Activated CD4-positive, CD25-positive, alpha-beta regulatory T cell (primary cell): ENCODE measurements around the gene EDC4.
A peak's percentile ranks its signal among the peaks of the same experiment; 100 is the strongest.
"Not testable (repeated sequence)": the region's sequence is repeated elsewhere in the genome, so short reads cannot be mapped to it uniquely, and the experiment has no call there.

Source experiments
- DNase-seq, 4 experiments: peaks; one replicate each; lab custom pipeline; 2025; lab: John Stamatoyannopoulos, UW

EDC4 gene, protein sequence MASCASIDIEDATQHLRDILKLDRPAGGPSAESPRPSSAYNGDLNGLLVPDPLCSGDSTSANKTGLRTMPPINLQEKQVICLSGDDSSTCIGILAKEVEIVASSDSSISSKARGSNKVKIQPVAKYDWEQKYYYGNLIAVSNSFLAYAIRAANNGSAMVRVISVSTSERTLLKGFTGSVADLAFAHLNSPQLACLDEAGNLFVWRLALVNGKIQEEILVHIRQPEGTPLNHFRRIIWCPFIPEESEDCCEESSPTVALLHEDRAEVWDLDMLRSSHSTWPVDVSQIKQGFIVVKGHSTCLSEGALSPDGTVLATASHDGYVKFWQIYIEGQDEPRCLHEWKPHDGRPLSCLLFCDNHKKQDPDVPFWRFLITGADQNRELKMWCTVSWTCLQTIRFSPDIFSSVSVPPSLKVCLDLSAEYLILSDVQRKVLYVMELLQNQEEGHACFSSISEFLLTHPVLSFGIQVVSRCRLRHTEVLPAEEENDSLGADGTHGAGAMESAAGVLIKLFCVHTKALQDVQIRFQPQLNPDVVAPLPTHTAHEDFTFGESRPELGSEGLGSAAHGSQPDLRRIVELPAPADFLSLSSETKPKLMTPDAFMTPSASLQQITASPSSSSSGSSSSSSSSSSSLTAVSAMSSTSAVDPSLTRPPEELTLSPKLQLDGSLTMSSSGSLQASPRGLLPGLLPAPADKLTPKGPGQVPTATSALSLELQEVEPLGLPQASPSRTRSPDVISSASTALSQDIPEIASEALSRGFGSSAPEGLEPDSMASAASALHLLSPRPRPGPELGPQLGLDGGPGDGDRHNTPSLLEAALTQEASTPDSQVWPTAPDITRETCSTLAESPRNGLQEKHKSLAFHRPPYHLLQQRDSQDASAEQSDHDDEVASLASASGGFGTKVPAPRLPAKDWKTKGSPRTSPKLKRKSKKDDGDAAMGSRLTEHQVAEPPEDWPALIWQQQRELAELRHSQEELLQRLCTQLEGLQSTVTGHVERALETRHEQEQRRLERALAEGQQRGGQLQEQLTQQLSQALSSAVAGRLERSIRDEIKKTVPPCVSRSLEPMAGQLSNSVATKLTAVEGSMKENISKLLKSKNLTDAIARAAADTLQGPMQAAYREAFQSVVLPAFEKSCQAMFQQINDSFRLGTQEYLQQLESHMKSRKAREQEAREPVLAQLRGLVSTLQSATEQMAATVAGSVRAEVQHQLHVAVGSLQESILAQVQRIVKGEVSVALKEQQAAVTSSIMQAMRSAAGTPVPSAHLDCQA (N-terminal part only)

DNA sequence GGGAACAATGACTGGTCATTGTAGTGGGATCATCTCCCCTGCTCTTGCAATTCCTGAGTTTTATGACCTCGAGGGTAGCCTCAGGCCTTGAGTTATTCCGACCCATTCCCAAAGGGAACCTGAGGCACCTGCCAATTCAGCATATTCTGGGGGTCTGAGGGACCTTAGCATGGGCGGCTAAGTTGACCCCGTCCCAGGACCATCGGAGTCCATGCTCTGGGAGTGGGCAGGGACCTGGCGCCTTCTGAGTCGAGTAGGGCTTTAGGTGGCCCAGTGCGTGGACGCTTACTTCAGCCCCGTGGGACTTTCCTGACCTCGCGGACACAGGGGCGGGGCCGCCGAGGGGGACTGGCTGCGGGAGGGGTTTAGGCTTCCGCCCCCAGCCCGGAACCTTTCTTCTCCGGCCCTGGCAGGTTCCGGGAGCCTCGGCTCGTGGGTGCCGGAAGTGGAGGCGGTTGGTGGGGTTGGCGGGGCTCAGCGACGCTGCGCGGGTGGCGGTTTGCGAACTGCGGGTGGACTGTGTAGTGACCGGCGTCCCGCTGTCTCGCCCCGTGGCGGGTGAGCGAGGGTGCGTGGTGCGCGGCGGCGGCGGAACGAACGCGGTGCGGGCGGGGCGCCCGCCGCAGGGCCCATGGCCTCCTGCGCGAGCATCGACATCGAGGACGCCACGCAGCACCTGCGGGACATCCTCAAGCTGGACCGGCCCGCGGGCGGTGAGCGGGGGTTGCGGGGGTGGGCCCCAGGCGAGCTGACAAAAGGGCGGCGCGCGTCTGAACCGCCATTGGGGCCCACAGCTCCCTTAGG, at the start of gene EDC4:
Gene EDC4 (plus strand): TSS at position 422 of the 804 bp plus-strand sequence. CDS start 210 bp downstream, at position 632.
- DNase-seq = peak; percentile 74 to 85 (median 76)

DNA sequence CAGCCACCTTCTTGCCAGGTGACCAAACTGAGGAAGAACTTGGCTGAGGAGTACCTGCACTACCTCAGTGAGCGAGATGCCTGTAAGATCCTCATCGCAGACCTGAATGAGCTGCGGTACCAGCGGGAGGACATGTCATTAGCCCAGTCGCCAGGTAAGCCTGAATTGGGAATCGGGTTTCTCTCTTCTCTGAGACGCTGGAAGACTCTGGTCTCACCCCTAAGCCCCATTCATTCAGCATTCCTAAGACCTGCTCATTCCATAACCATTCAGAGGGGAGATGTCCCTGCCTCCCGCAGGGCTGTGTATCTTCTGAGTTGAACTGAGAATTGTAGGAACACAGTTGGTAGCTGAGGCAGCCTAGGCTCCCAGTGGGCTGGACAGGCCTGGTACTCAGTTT, 47.7 kb upstream of the EDC4 start:
- DNase-seq = no peak

- no peak for DNase-seq
These were observed 46.9 kb upstream of the EDC4 start for GRCh38 chr16:67825906-67826305.

- DNase-seq = no peak
These were observed 44.2 kb upstream of the EDC4 start for GRCh38 chr16:67828651-67829050.

DNA sequence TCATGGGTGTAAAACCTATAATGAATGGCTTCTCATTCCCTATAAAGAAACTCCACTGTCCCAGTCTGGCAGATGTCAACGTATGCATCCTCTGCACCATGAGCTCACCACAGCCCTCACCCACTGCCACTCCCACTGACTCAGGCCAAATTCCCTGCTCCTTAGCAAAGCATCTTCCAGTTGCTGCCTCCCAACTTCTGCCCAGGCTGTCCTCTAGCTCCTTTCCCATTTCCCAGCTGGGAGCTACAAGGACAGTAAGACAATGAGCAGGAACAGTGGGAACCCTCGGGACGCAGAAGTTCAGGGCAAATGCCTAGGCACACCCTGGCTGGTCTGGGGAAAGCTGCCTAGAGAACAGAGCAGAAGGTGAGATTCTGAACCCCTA, 39.8 kb upstream of the EDC4 start:
- no peak for DNase-seq

DNA sequence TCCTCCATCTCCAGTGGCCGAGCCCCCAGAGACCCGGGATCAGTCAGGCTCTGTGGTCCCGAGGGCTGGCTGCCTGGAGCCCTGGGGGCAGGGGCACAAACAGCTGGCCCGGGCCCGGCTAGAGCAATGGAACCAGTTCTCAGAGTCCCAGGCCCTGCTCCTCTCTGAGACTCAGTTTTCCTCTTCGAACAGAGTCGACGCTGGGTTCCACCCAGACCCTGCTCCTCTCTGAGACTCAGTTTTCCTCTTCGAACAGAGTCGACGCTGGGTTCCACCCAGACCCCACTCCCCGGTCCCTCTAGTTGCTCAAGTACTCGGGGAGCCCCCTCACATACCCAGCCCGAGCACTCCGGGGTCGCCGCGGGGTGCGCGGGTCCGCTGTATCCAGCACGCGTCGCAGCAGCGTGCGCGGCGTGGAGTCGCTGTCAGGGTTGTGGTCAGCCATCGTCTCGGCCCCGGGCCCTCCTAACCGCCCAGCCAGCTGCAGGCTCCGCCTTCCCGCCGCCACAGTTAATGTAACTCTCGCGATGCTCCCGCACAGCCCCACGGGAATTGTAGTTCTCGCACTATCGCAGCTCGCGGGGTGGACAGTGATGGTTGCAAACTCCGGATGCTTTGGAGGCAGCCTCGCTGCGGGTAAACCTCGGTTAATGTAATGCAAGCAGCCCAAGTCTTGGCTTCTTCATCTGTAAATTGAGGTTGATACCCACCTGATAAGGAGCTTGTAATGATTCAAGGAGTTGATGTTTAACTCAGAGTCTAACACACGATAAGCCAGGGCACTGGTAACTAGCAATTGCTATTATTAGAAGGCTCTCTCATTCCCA, 39.2 kb upstream of the EDC4 start:
- peak; percentile 80 to 88 (median 82) for DNase-seq

DNA sequence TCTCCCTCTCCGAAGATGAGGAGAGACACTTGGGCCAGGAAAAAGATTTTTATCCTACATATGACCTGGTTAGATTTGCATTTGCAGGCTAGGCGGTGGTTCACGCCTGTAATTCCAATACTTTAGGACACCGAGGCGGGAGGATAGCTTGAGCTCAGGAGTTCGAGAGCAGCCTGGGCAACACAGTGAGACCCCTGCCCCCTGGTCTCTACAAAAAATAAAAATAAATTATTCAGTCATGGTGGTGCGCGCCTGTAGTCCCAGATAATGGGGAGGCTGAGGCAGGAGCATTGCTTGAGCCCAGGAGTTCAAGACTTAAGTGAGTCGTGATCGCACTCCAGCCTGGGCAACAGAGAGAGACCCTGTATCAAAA, 38.6 kb upstream of the EDC4 start:
- no peak for DNase-seq

GRCh38 chr16:67837190-67837589, 35.7 kb upstream of the EDC4 start:
- not testable (repeated sequence) for DNase-seq

DNA sequence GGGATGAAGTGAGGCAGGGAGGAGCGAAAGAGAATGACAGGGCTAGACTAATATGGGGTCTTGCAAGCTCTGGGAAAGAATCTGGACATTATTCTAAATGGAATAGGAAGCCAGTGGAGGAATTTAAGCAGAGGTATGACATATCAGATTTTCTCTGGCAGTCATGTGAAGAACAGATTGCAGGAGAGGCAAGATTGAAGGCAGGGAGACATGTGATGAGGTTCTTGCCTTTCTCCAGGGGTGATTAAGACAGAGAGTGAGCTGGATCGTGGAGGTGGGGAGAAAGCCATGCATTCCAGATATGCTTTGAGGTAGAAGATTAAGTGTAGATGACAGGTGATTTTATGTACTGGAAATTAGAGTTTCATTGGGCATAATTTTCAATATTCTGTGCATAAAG, 35.0 kb upstream of the EDC4 start:
- DNase-seq = no peak

GRCh38 chr16:67841198-67841815, 31.5 kb upstream of the EDC4 start:
- no peak for DNase-seq

DNA sequence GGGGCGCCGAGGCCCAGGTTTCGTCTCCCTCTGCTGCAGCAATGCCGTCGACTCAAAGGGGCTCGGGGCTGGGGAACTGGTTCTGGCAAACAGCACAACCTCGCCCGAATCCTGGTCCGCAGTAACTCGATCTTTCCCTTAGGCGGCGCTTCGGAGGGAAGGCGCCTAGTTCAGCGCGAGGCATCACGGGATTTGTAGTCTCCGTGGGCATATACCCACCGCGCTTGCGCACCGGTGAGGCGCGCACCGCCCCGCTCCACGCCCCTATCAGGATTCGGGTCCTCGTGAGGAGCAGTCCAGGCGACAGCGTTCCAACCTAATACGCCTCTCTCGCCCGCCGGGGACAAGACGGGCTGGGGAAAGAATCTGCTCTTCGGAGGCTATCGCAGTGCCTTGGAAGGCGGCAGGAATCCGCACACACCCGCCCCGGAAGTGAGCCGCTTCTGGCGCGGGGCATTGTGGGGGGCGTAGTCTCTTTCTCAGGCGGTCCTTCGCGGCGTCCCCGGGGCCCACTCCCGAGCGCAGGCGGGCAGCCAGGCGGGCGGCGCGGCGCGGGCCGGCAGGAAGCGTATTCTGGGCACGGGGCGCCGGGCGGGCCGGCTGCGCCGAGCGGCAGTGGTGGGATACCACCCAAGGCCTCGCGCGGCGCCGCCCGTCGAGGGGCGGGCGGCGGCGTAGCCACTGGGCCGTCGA, 30.9 kb upstream of the EDC4 start, which contains the start of gene THAP11:
Gene THAP11 (plus strand): TSS at position 505 of the 693 bp plus-strand sequence. CDS start 235 bp downstream, outside the sequence.
- DNase-seq = peak; percentile 82 to 89 (median 87)

DNA sequence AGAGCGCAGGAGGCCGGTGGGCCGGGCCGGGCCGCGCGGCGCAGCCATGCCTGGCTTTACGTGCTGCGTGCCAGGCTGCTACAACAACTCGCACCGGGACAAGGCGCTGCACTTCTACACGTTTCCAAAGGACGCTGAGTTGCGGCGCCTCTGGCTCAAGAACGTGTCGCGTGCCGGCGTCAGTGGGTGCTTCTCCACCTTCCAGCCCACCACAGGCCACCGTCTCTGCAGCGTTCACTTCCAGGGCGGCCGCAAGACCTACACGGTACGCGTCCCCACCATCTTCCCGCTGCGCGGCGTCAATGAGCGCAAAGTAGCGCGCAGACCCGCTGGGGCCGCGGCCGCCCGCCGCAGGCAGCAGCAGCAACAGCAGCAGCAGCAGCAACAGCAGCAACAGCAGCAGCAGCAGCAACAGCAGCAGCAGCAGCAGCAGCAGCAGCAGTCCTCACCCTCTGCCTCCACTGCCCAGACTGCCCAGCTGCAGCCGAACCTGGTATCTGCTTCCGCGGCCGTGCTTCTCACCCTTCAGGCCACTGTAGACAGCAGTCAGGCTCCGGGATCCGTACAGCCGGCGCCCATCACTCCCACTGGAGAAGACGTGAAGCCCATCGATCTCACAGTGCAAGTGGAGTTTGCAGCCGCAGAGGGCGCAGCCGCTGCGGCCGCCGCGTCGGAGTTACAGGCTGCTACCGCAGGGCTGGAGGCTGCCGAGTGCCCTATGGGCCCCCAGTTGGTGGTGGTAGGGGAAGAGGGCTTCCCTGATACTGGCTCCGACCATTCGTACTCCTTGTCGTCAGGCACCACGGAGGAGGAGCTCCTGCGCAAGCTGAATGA, 30.1 kb upstream of the EDC4 start:
- DNase-seq = peak; percentile 7 to 64 (median 50)

DNA sequence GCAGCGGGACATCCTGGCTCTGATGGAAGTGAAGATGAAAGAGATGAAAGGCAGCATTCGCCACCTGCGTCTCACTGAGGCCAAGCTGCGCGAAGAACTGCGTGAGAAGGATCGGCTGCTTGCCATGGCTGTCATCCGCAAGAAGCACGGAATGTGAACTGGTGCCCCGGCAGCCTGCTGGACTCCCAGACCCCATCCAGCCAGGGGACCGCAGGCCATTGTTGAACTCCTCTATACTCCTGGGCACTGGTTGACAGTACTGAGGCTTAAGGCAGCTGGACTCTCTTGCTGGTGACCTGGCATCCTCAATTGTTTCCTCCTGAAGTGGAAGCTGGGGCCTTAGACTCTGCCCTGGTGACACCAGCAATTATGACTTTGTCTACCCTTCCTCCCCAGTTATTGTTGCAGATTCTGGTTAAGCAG, 29.5 kb upstream of the EDC4 start:
- DNase-seq = no peak

- no peak for DNase-seq
These were observed 28.4 kb upstream of the EDC4 start for GRCh38 chr16:67844497-67844896.

- DNase-seq = no peak
These were observed 27.4 kb upstream of the EDC4 start for GRCh38 chr16:67845291-67846062.

- no peak for DNase-seq
These were observed 26.9 kb upstream of the EDC4 start for GRCh38 chr16:67846063-67846319.

- peak; percentile 87 to 92 (median 89) for DNase-seq
These were observed 26.4 kb upstream of the EDC4 start, which contains the start of gene NUTF2 for GRCh38 chr16:67846320-67847063. TSS of gene NUTF2 (plus strand) at chr16:67846933. CDS start at chr16:67865131, 18,198 bp downstream.
